GM12891 (cell line): ENCODE data around the gene CLK4.

ENCODE experiments used
- DNase-seq: peaks from one replicate; pipeline ENCODE4 v3.0.0; 2011; ENCODE audit warnings: low spot score; ENCODE audit not compliant: insufficient read length
- FAIRE-seq: peaks from 2 replicates; lab custom pipeline; 2011; peaks lifted over from hg19 to GRCh38; lab: Jason Lieb, UNC
- PAX5 ChIP-seq: IDR thresholded peaks from 2 replicates; pipeline ENCODE4 v1.6.1; 2011; ENCODE audit warnings: low read length, moderate library complexity, mild to moderate bottlenecking; ENCODE audit not compliant: insufficient read depth, severe bottlenecking
- POLR2A ChIP-seq: IDR thresholded peaks from 2 replicates; pipeline ENCODE4 v1.6.1; 2011; ENCODE audit warnings: low read depth, low read length, control low read depth
- POLR2AphosphoS5 ChIP-seq: IDR thresholded peaks from 2 replicates; pipeline ENCODE4 v1.6.1; 2011; ENCODE audit warnings: low read depth, low read length, control low read depth
- POU2F2 ChIP-seq: IDR thresholded peaks from 2 replicates; pipeline ENCODE4 v1.6.1; 2011; ENCODE audit warnings: low read depth, mild to moderate bottlenecking, control low read depth, low read length, moderate library complexity
- SPI1 ChIP-seq: IDR thresholded peaks from 2 replicates; pipeline ENCODE4 v1.6.1; 2011; ENCODE audit warnings: low read depth, low read length, control low read depth
- TAF1 ChIP-seq: IDR thresholded peaks from 2 replicates; pipeline ENCODE4 v1.6.1; 2011; ENCODE audit warnings: low read depth, low read length, control low read depth

Gene CLK4

DNA sequence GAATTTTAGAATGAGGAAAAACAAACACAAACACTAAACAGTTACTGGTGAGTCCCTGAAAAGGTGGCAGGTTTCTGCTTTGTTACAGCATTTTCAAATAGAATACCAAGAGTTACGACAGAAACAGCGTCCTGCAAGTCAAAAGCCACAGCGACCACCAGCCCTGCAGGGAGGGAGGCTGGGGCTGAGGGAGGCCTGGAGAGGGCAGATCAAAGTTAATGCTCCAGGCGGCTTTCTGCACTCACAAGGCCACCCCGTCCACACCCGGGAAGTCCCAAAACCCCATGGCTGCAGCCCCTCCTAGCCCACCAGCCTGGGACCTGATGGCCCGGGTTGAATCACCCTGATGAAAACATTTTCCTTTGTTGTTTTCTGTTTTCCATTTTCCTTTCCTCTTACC lies 65.9 kb downstream of the CLK4 start:
- DNase-seq, result no peak
- FAIRE-seq, result no peak
- TF ChIP-seq TAF1 (no peak), PAX5 (no peak), SPI1 (no peak), POLR2AphosphoS5 (no peak), POLR2A (no peak), POU2F2 (no peak)

DNA sequence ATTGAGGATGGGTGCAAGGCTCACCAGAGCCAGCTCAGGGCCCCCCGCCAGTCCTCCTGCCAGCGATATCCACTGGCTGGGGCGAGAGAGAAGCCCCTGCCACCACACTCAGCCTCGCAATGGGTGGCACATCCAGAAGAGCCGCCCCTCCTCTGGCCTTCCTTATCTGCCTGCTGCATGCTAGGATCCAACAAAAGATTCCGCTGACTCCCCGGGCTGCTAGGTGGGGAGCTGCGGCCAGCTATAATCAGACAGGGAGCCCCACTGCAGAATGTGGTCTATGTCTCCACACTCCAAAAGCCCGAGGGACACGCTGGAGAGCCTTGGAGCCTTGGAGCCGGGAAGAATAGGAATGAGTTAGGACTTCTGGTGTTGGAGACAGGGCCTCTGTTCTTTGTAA lies 69.4 kb downstream of the CLK4 start:
- FAIRE-seq (no peak), DNase-seq (no peak)
- TF ChIP-seq TAF1, result no peak
- no peak for TF ChIP-seq POU2F2
- TF ChIP-seq PAX5, result no peak
- no peak for TF ChIP-seq POLR2AphosphoS5
- no peak for TF ChIP-seq POLR2A
- no peak for TF ChIP-seq SPI1

DNA sequence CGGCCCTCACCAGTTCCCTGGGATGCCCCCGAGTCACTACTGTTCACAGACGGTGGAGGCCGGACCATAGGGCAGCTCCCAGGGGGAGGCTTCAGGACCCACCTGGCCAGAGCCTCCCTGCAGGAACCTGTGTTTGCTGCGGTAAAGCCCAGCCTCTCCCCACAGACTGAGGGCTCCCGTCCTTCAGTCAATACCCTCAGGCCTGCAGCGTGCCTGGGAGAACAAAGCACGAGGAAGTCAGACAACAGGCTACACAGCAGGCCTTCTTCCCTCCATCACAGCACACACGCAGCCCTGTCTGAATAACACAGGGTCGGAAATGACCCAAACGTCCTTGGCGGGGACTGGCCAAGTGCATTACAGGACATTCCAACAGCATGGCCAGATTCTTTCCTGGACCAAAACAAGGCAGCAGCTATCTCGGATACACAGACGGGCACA lies 71.1 kb downstream of the CLK4 start:
- FAIRE-seq (no peak), DNase-seq (no peak)
- no peak for TF ChIP-seq POLR2A
- no peak for TF ChIP-seq SPI1
- TF ChIP-seq POLR2AphosphoS5, result no peak
- TF ChIP-seq TAF1, result no peak
- no peak for TF ChIP-seq PAX5
- TF ChIP-seq POU2F2, result no peak

DNA sequence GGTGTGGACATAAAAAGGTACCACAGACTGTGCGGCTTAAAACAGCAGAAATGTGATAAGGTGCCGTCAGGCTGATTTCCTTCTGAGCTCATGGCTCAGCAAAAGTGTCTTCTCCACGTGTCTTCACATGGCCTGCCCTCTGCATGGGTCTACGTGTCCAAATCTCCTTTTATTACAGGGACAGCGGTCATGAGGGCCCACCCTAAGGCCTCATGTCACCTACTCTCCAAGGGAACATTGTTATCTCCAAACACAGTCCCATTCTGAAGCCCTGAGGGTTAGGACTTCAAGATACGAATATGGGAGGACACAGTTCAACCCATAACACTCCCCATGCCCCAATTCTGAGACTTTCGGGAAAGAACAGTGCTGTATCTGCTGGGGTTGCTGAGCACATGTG lies 71.8 kb downstream of the CLK4 start:
- DNase-seq (no peak), FAIRE-seq (no peak)
- TF ChIP-seq POU2F2 (no peak), POLR2AphosphoS5 (no peak), SPI1 (no peak), PAX5 (no peak), TAF1 (no peak), POLR2A (no peak)

DNA sequence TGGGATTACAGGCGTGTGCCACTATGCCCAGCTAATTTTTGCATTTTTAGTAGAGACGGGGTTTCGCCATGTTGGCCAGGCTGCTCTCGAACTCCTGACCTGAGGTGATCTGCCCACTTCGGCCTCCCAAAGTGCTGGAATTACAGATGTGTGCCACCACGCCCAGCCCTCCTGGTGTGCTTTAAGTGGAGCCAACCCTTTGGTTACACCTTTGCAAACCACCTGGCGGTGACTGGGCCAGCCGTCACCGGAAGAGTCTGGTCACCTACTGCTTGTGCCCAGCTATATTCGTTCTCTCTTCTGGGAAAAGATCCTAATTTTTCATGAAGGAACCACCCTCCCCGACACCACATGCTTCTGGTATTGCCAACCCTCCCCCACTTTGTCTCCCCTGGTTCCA lies 72.5 kb downstream of the CLK4 start:
- no peak for FAIRE-seq
- TF ChIP-seq POLR2A (no peak), SPI1 (no peak), POU2F2 (no peak), POLR2AphosphoS5 (no peak), PAX5 (no peak)
- DNase-seq, result no peak

DNA sequence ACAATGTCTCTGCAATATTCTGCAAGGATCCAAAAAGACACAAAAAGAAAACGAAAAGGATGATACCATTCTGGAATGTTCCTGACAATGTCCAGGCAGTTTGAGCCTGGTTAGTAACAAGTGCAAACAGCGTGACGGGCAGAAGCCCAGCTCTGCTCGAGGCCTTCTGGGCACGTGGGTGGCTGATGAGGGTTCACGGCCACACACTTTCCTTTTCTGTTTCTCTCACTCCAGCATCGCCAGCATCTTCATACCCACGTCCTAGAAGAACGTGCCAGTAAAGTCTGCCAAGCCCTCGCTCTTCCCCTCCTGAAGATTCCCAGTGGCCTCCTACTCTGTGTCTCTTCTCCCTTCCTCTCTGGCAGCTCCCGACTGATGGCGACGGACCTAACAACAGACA lies 73.3 kb downstream of the CLK4 start:
- DNase-seq (no peak), FAIRE-seq (no peak)
- TF ChIP-seq POLR2AphosphoS5, result no peak
- no peak for TF ChIP-seq TAF1
- TF ChIP-seq SPI1, result no peak
- TF ChIP-seq POU2F2, result no peak
- TF ChIP-seq POLR2A, result no peak
- no peak for TF ChIP-seq PAX5
